AG10803 (cell line): Measurements from ENCODE around the gene MYO7B.

Source experiments
- DNase-seq: peaks from one replicate; pipeline ENCODE4 v3.0.0; 2010; ENCODE audit warnings: low read depth
- H3K4me3 ChIP-seq: 2 replicates; pipeline ENCODE4 v1.5.1; 2011; ENCODE audit warnings: mild to moderate bottlenecking, low read length, control low read depth
- TF ChIP-seq, protein P1 (sequence below): conservative IDR thresholded peaks from 2 replicates; pipeline ENCODE4 v1.5.1; 2011; ENCODE audit warnings: mild to moderate bottlenecking, low read length, control low read depth, inconsistent platforms

MYO7B gene

DNA sequence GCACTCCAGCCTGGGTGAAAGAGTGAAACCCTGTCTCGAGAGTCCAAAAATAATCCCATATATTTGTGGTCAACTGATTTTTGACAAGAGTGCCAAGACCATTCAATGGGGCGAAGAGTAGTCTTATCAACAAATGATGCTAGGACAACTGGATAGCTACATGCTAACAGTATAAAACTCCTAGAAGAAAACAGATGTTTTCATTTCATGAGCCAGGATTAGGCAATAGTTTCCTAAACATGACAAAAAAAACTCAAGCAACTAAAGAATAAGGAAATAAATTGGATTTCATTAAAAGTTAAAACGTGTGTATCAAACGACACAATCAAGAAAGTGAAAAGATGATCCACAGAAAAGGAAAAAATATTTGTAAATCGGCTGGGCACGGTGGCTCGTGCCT is 133.6 kb downstream of the MYO7B start:
- peak; percentile 50 for DNase-seq
- TF ChIP-seq, protein P1, sequence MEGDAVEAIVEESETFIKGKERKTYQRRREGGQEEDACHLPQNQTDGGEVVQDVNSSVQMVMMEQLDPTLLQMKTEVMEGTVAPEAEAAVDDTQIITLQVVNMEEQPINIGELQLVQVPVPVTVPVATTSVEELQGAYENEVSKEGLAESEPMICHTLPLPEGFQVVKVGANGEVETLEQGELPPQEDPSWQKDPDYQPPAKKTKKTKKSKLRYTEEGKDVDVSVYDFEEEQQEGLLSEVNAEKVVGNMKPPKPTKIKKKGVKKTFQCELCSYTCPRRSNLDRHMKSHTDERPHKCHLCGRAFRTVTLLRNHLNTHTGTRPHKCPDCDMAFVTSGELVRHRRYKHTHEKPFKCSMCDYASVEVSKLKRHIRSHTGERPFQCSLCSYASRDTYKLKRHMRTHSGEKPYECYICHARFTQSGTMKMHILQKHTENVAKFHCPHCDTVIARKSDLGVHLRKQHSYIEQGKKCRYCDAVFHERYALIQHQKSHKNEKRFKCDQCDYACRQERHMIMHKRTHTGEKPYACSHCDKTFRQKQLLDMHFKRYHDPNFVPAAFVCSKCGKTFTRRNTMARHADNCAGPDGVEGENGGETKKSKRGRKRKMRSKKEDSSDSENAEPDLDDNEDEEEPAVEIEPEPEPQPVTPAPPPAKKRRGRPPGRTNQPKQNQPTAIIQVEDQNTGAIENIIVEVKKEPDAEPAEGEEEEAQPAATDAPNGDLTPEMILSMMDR: no peak
- H3K4me3 ChIP-seq: no peak overlapping the region

DNA sequence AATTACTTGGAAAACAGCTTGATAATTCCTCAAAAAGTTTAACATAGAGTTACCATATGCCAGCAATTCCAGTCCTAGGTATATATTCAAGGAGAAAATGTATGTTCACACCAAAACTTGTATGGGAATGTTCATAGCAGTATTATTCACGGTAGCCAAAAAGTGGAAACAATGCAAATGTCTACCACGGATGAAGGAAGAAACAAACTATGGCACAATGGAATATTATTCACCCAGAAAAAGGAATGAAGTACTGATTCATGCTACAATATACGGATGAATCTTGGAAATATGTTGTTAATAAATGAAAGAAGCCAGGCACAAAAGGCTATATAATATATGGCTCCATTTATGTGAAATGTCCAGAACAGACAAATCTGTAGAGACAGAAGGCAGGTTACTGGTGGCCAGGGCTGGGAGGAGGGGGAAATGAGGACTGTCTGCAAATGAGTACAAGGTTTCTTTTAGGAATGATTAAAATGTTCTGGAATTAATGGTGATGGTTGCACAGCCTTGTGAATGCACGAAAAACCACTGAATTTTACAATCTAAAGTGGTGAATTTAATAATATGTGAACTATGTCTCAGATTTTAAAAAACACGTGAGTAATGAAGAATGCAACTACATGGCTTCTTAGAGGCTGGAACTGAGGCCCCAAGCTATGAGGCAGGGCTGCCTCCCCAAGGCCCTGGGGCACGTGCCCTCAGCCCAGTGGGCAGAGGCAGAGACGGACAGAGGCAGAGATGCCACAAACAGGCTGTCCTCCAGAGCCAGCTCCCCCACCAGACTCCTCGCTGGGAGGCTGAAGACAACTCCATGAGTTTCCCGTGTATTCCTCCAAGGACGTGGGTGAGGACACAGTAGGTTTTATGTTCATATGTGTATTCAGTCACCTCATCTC is 134.8 kb downstream of the MYO7B start:
- TF ChIP-seq, protein P1: no peak
- peak; percentile 52 for DNase-seq
- no peak overlapping the region for H3K4me3 ChIP-seq

DNA sequence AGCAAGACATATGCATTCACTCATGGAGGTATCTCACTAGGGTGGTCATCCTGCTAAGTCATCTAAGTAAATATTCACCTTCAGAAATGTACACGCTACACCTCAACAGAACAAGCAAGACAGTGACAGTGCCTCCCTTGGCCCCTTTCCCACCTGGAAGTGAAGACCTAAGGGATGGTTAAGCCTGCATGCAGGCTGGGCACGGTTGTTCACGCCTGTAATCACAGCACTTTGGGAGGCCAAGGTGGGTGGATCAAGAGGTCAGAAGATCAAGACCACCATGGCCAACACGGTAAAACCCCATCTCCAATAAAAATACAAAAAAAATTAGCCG is 135.4 kb downstream of the MYO7B start:
- TF ChIP-seq, protein P1: no peak
- no peak for DNase-seq
- no peak overlapping the region for H3K4me3 ChIP-seq

DNA sequence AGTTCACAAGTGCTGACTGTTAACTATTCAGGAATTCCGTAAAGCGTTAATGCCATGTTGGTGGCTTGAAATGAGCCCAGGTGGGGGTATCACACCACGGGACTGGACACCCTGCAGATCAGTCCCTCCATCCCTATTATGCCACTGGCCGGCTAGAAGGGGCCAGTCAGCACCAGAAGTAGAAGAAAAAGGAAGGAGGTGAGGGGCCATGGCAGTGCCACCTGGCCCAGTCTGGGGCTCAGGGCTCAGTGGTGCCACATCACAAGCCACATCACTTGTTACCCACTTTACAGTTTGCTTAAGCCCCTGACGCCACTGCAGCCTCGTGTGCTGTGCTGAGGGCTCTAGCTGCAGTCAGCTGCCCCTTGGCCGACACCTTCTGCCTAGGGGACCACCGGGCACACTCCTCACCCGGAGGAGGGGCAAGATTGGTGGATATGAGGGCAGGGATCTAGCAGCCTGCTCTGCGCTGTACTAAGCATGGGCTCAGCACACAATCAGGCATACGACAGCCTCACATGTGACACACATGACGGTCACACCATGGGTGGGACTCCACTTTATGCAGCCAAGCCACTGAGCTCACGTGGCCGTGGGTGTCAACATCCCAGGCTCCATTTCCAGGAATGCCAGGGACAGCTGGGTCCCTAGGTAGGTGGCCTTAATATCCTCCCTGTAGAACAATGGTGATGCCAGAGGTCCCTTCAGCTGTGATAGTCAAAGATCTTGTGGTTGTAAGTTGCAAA is 136.2 kb downstream of the MYO7B start:
- no peak overlapping the region for H3K4me3 ChIP-seq
- DNase-seq: no peak
- TF ChIP-seq, protein P1: no peak

DNA sequence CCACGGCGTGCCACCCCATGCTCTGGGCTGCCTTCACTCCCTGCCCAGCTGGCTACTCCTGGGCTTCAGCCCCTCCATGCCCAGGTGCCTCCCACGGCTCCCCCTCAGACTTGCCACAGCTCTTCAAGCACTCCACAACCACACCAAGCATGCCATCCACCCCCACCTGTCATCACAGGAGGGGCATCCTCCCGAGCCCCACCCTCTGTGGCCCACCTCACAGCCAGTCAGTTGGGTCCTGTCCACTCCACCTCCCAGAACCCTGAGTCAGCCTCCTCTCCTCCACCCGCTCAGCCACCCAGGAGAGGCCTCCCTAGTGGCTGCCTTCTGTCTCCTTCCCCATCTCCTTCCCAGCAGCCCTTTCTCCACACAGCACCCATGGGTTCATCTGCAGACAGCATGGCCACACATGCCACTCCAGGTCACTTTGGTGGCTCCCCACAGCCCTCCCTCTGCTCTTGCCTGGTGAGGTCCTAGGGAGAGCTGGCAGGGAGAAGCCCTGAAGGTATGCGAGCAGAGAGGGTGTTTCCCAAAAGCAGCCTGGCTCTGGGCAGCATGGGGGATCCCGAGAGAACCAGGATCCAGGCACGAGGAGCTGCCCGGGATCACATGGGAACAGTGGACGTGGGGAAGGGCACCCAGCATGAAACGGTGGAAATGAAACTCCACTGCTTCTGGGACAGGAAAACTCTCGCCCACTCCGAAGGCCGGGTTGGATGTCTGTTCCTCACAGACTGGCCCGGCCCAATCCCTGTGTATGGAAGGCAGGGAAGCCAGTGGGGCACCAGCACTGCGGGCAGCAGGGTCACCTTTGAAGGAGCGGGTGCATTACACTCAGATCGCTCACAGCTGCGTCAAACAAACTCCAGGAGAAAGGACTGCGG is 137.1 kb downstream of the MYO7B start:
- no peak overlapping the region; the same call in 1 of the 2 replicates for H3K4me3 ChIP-seq
- DNase-seq: no peak
- TF ChIP-seq, protein P1: no peak

DNA sequence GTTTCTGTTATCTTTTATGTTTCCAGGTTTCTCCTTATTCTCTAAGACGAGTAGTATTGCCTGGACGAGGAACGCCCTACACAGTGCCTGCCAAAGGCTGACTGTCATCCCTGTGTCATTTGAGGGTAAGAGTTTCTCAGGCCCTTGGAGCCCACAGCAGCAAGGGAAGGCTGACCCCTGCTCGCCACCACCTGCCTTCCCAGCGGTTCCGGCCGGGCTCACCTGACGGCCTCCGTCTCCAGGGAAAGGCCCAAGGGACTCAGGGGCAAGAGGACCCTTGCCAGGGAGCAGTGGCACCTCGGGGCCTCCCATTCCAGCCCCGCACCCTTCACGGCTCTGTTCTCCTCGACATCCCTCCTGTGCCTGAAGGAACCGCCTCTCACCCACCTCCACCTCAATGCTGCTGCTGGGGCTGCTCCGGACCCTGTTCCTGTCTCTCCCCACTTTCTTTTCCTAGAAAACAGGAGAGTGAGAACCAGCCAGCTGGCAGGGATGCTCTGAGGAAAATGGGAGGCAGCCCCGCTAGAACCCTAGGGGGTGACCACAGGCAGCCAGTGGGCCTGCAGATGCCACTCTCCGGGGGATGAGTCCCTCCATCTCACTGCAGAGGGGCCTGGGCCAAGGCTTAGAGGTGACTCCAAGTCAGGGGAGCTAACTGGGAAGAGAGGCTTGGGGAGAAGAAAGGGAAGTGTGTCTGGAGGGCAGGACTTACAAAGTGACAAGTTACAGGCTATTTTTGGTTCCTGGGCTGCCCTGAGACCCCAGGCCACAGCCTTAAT is 138.0 kb downstream of the MYO7B start:
- DNase-seq: no peak
- TF ChIP-seq, protein P1: no peak
- H3K4me3 ChIP-seq: peak overlapping the region; percentile 70
